Gastrocnemius medialis (tissue), 4 donors: ENCODE data around the gene C5orf15. TPM values are rescaled to one million over a fixed set of nuclear protein-coding genes. Genes with fewer than 3 reads are reported as not detected.

ENCODE experiments used
- ATAC-seq, 2 donors: fragments of 150-250 bp; one replicate each; pipeline ENCODE4 v1.9.1; 2016
- DNase-seq, 2 donors: peaks; one replicate each; pipeline ENCODE4 v3.0.0-alpha.2; 2019
- H3K27ac ChIP-seq, 4 donors: fragments of 200-600 bp; sonication (generic); 1 replicate in 1 of 4; 2 replicates in 3 of 4; pipeline ENCODE4 v1.5.1; 2016 to 2018; ENCODE audit warnings: mild to moderate bottlenecking in 2 of 4, moderate library complexity in 1 of 4
- H3K27me3 ChIP-seq, 3 donors: fragments of 200-600 bp; sonication (generic) in 2 of 3; 1 replicate in 1 of 3; 2 replicates in 2 of 3; pipeline versions ENCODE4 v1.5.1 to v1.6.0; 2016 to 2019; ENCODE audit warnings: mild to moderate bottlenecking in 1 of 3, moderate library complexity in 1 of 3
- H3K36me3 ChIP-seq, 2 donors: fragments of 200-600 bp; sonication (generic) in 1 of 2; one replicate each; pipeline ENCODE4 v1.5.1; 2017 to 2018
- H3K4me1 ChIP-seq, 2 donors: fragments of 200-600 bp; sonication (generic) in 1 of 2; one replicate each; pipeline ENCODE4 v1.5.1; 2016 to 2017; ENCODE audit warnings: mild to moderate bottlenecking in 2 of 2
- H3K4me3 ChIP-seq, 4 donors: fragments of 200-600 bp; sonication (generic) in 3 of 4; 1 replicate in 1 of 4; 2 replicates in 3 of 4; pipeline ENCODE4 v1.5.1; 2016 to 2019; ENCODE audit warnings: mild to moderate bottlenecking in 2 of 4
- H3K9me3 ChIP-seq, 3 donors: fragments of 200-600 bp; sonication (generic) in 2 of 3; 1 replicate in 1 of 3; 2 replicates in 2 of 3; pipeline ENCODE4 v1.5.1; 2016 to 2019
- CTCF ChIP-seq, 5 experiments: fragments of 450-650 bp in 3 of 5; fragments of 200-600 bp in 2 of 5; sonication (generic) in 2 of 5; IDR thresholded peaks in 4 of 5; conservative IDR thresholded peaks in 1 of 5; 1 replicate in 4 of 5; 2 replicates in 1 of 5; pipeline ENCODE4 v1.5.1; 2016 to 2019; ENCODE audit warnings: antibody characterized with exemption in 5 of 5, mild to moderate bottlenecking in 3 of 5, moderate library complexity in 3 of 5
- POLR2A ChIP-seq, 2 donors: fragments of 450-650 bp; IDR thresholded peaks; one replicate each; pipeline ENCODE4 v1.6.1; 2017; ENCODE audit warnings: antibody characterized with exemption in 2 of 2, mild to moderate bottlenecking in 2 of 2, moderate library complexity in 2 of 2
- in situ Hi-C, 4 donors: fragments of 200-750 bp; cut with MboI; loops; one replicate each; pipeline versions ENCODE4 v1.15.0 to v1.8.0; 2017; ENCODE audit warnings: low sequenced_read_pairs in 4 of 4
- intact Hi-C: fragments of 100-400 bp; cut with DNase I; formaldehyde crosslinking; loops from one replicate; pipeline ENCODE4 v1.15.1; 2023; ENCODE audit warnings: low total_unique reads
- total RNA-seq, 4 donors: library from RNA; depleted of rRNA; stranded (reverse); fragments of >200 nt; gene quantifications; one replicate each; pipeline versions ENCODE4 v1.1.0 to v1.2.3, GENCODE V29; 2016

The C5orf15 gene
- total RNA-seq, 4 donors from 2014 or later: 18.7 to 30.3 (median 24.4) TPM

- ATAC-seq: no peak
- peaks cover 51 to 62% of the 10 kb centered on the region in 2 donors for H3K4me1 ChIP-seq
- intact Hi-C loops: no loop called here
- TF ChIP-seq POLR2A (IDR thresholded peaks at IDR 0.05): no peak
- DNase-seq: no peak
- H3K9me3 ChIP-seq: no peaks in the 10 kb centered on the region
- peak overlapping the region in 2 of 4 donors; percentile 29 to 73 for H3K27ac ChIP-seq
- H3K36me3 ChIP-seq: peaks cover 0 to 52% of the 10 kb centered on the region in 2 donors
- no peak overlapping the region for H3K4me3 ChIP-seq
- no peaks in the 10 kb centered on the region for H3K27me3 ChIP-seq
- in situ Hi-C loops: no loop called here
Measured at GRCh38 chr5:133983674-133984073, 15.2 kb upstream of the C5orf15 start.

- TF ChIP-seq POLR2A (IDR thresholded peaks at IDR 0.05): no peak
- peak in 2 of 5 experiments; percentile 12 to 16 for TF ChIP-seq CTCF (IDR thresholded peaks at IDR 0.05 in 4 of 5, conservative IDR thresholded peaks at IDR 0.05 in 1 of 5)
- peaks cover 60 to 75% of the 10 kb centered on the region in 2 donors for H3K4me1 ChIP-seq
- intact Hi-C loops: no loop called here
- H3K27me3 ChIP-seq: no peaks in the 10 kb centered on the region
- peaks cover 0 to 41% of the 10 kb centered on the region in 2 donors for H3K36me3 ChIP-seq
- DNase-seq: no peak
- ATAC-seq: no peak
- H3K4me3 ChIP-seq: no peak overlapping the region
- H3K27ac ChIP-seq: peak overlapping the region; percentile 41 to 78 (median 63)
- no peaks in the 10 kb centered on the region for H3K9me3 ChIP-seq
- in situ Hi-C loops: no loop called here
Measured at GRCh38 chr5:133981714-133982113, 13.3 kb upstream of the C5orf15 start.

- in situ Hi-C loops: no loop called here
- no peak for ATAC-seq
Measured at GRCh38 chr5:133980652-133981051, 12.2 kb upstream of the C5orf15 start.

GRCh38 chr5:133978943-133979342, 10.5 kb upstream of the C5orf15 start:
- no peak for ATAC-seq
- Histone ChIP-seq H3K4me1 (peaks cover 42 to 52% of the 10 kb centered on the region in 2 donors), H3K27ac (peak overlapping the region; percentile 53 to 78 (median 70)), H3K36me3 (peaks cover 0 to 52% of the 10 kb centered on the region in 2 donors), H3K27me3 (no peaks in the 10 kb centered on the region), H3K9me3 (no peaks in the 10 kb centered on the region), H3K4me3 (no peak overlapping the region)
- no peak for TF ChIP-seq CTCF (IDR thresholded peaks at IDR 0.05 in 4 of 5, conservative IDR thresholded peaks at IDR 0.05 in 1 of 5)
- no peak for TF ChIP-seq POLR2A (IDR thresholded peaks at IDR 0.05)
- in situ Hi-C loops (no loop called here), intact Hi-C loops (no loop called here)
- no peak for DNase-seq

More at GRCh38 chr5:133980652-133981051, 12.2 kb upstream of the C5orf15 start:
- no peaks in the 10 kb centered on the region for H3K27me3 ChIP-seq
- H3K36me3 ChIP-seq: peaks cover 0 to 45% of the 10 kb centered on the region in 2 donors
- H3K4me3 ChIP-seq: no peak overlapping the region
- no peaks in the 10 kb centered on the region for H3K9me3 ChIP-seq
- H3K27ac ChIP-seq: peak overlapping the region; percentile 53 to 78 (median 72)
- intact Hi-C loops: no loop called here
- peak in 1 of 2 donors; percentile 60 for DNase-seq
- no peak for TF ChIP-seq POLR2A (IDR thresholded peaks at IDR 0.05)
- no peak for TF ChIP-seq CTCF (IDR thresholded peaks at IDR 0.05 in 4 of 5, conservative IDR thresholded peaks at IDR 0.05 in 1 of 5)
- peaks cover 49 to 66% of the 10 kb centered on the region in 2 donors for H3K4me1 ChIP-seq

GRCh38 chr5:133977858-133978257, 9.4 kb upstream of the C5orf15 start:
- DNase-seq (no peak), ATAC-seq (no peak)
- in situ Hi-C loops (no loop called here), intact Hi-C loops (no loop called here)
- Histone ChIP-seq H3K27ac (peak overlapping the region; percentile 47 to 78 (median 60)), H3K9me3 (no peaks in the 10 kb centered on the region), H3K4me3 (no peak overlapping the region), H3K36me3 (peaks cover 2 to 55% of the 10 kb centered on the region in 2 donors), H3K4me1 (peaks cover 42 to 51% of the 10 kb centered on the region in 2 donors), H3K27me3 (no peaks in the 10 kb centered on the region)
- TF ChIP-seq POLR2A (IDR thresholded peaks at IDR 0.05): no peak
- no peak for TF ChIP-seq CTCF (IDR thresholded peaks at IDR 0.05 in 4 of 5, conservative IDR thresholded peaks at IDR 0.05 in 1 of 5)
